PFSK-1 (cell line): ENCODE results near the gene NKX6-2.

Experiments
- FOXP2 ChIP-seq: optimal IDR thresholded peaks from 2 replicates; pipeline ENCODE3; 2011; ENCODE audit warnings: borderline replicate concordance, control low read depth, inconsistent platforms; ENCODE audit not compliant: insufficient read depth; ENCODE audit errors: extremely low read length, extremely low read depth
- POLR2AphosphoS5 ChIP-seq: IDR thresholded peaks from 2 replicates; pipeline ENCODE4 v1.6.1; 2012; ENCODE audit warnings: low read depth, mild to moderate bottlenecking, control low read depth, low read length, moderate library complexity
- REST ChIP-seq, 2 experiments: IDR thresholded peaks; 2 replicates each; pipeline versions ENCODE4 v1.6.1 to v1.8.0; 2011 to 2012; ENCODE audit warnings: low read depth in 2 of 2, low read length in 2 of 2, control low read depth in 1 of 2, inconsistent platforms in 1 of 2, mild to moderate bottlenecking in 1 of 2, moderate library complexity in 1 of 2; ENCODE audit not compliant: insufficient read depth in 1 of 2
- SIN3A ChIP-seq: IDR thresholded peaks from 2 replicates; pipeline ENCODE4 v1.6.1; 2012; ENCODE audit warnings: mild to moderate bottlenecking, low read length, moderate library complexity, borderline replicate concordance; ENCODE audit not compliant: insufficient read depth
- TAF1 ChIP-seq: IDR thresholded peaks from 2 replicates; pipeline ENCODE4 v1.6.1; 2012; ENCODE audit warnings: low read length, control low read depth, borderline replicate concordance; ENCODE audit not compliant: insufficient read depth

Gene NKX6-2

GRCh38 chr10:132832186-132832969 lies 46.4 kb upstream of the NKX6-2 start:
- TF ChIP-seq SIN3A (no peak), FOXP2 (no peak), POLR2AphosphoS5 (no peak), REST (IDR thresholded peaks at IDR 0.05; ENCODE audit: insufficient read depth in 1 of 2, low read depth in 2 of 2, low read length in 2 of 2) (no peak), TAF1 (no peak)

GRCh38 chr10:132829403-132829802 lies 43.5 kb upstream of the NKX6-2 start:
- TF ChIP-seq REST (IDR thresholded peaks at IDR 0.05; ENCODE audit: insufficient read depth in 1 of 2, low read depth in 2 of 2, low read length in 2 of 2) (no peak), POLR2AphosphoS5 (no peak), SIN3A (no peak), TAF1 (no peak), FOXP2 (no peak)

- TF ChIP-seq TAF1 (no peak), POLR2AphosphoS5 (no peak), SIN3A (no peak), FOXP2 (no peak), REST (IDR thresholded peaks at IDR 0.05; ENCODE audit: insufficient read depth in 1 of 2, low read depth in 2 of 2, low read length in 2 of 2) (no peak)
Observed at GRCh38 chr10:132828681-132829080, 42.7 kb upstream of the NKX6-2 start.

GRCh38 chr10:132827861-132828539 lies 42.1 kb upstream of the NKX6-2 start:
- TF ChIP-seq FOXP2, result no peak
- no peak for TF ChIP-seq TAF1
- no peak for TF ChIP-seq SIN3A
- TF ChIP-seq REST (IDR thresholded peaks at IDR 0.05; ENCODE audit: insufficient read depth in 1 of 2, low read depth in 2 of 2, low read length in 2 of 2), result no peak
- TF ChIP-seq POLR2AphosphoS5, result no peak
